GM19395 (cell line): ENCODE data around the gene COMT.
A peak's percentile ranks its signal among the peaks of the same experiment; 100 is the strongest.
"Not testable (repeated sequence)": the region's sequence is repeated elsewhere in the genome, so short reads cannot be mapped to it uniquely, and the experiment has no call there.

Source experiments
- ATAC-seq: cut with Tn5 transposase; IDR thresholded peaks from one replicate; pipeline ENCODE4 v1.9.1; 2021; ENCODE audit warnings: mild to moderate bottlenecking, moderate library complexity; ENCODE audit not compliant: unreplicated experiment

COMT gene

GRCh38 chr22:19941365-19942082, at the start of gene COMT, which contains the start of gene TXNRD2:
Gene COMT, plus strand, starts transcription at chr22:19941772. Its CDS starts 20,755 bp downstream, at chr22:19962527.
Gene TXNRD2, minus strand, starts transcription at chr22:19941818. Its CDS starts 15 bp downstream, at chr22:19941803.
- ATAC-seq: peak; percentile 53

- ATAC-seq: no peak
Measured at GRCh38 chr22:19892257-19892879, 49.2 kb upstream of the COMT start.

DNA sequence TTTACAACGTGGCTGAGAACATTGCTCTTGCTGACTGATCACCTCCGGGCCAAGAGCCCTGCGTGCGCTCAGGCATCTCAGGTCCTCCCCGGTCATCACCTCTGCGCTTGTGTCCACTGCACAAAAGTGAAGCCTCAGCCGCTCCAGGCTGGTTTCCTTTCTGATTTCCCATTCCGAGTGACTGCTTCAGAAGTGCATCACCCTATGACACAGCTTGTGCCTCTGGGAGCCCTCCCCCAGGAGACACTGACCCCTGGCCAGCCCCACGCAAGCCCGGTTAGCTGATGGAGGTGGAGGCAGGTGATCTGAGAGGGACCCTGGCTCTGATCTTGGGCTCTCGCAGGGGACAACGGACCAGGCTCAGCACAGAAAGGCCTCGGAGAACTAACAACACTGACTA, 48.6 kb upstream of the COMT start:
- no peak for ATAC-seq

DNA sequence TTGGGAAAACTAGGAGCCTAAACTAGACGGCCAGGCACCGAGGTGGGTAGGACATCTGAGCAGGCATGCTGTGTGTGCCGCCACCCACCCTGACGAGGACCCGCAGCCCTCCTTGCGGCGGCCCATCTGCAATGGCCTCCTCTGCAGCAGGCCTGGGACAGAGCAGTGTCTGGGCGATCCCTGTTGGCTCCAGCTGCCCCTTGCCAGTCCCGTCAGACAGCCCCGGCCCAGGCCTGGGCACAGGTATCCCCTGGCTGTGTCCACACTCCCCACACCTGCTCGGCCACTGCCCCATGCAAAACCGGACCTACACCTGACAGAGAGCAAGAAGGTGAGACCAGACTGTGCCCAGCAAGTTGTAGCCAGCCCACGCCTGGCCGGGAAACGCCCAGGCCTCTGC, 48.2 kb upstream of the COMT start:
- no peak for ATAC-seq

DNA sequence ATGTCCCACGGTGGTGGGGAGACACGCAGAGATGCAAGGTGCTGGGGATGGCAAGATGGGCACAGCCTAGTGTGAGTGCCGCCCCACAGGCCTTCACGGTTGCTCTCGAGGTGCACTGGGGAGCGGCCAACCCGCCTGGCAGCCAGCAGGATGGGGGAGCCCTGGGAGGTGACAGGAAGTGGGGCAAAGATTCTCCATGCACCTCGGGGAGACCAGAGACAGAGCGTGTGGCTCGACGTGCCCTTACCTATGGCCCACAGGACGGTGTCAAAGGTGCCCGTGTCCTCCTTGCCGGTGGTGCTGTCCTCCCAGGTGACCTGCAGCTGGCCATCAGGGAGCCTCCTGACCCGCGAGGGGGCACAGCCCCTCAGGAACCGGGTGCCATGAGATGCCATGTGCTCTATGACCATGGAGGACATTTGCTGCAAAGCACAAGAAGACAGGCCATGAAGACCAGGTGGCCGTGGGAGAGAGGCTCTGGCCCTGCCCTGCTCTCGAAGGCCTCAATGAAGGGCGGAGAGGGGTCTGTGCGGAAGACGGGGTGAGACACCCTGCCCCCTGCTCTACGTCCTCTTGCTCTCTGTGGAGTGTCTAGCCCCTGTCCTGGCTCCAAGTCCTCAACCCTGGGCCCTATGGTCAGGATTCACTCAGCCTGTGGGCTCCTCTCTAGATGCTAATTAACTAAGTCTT, 46.3 kb upstream of the COMT start:
- ATAC-seq: no peak

GRCh38 chr22:19896665-19897355, 44.8 kb upstream of the COMT start:
- no peak for ATAC-seq

DNA sequence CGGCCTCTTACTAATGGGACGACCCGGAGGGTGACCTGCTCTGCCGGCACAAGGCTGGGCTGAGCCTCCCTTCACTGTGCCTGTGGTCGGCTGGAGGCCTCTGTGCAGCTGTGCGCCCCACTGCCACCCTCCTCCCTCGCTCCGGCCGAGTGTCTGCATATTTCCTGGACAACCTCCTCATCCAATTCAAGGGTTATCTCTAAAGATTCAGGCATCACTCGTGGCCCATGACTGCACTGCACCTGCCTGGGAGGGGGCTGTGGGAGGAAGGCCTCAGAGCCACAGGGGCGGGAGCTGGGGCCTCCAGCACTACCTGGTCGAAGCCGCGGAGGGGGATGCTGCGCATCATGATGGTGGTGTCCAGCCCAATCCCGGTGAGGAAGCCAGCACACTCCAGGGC, 43.8 kb upstream of the COMT start:
- ATAC-seq: no peak

DNA sequence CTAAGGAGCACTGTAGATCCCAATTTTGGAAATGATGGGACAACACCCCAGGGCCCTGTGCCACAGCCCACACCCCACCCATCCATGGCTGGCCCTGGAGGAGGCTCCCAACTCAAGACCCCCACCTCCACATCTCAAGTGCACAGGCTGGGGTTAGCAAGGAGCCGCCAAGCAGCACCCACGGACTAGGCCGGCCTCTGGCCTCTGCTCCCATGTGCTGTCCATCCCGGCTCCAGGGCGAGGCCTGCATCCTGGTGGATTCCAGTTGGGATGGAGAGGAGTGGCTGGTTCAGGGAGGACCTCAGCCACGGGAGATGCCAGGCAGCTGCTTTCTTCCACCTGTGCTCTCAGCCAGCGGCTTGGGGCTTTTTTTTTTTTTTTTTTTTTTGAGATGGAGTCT, 43.4 kb upstream of the COMT start:
- ATAC-seq: no peak

- ATAC-seq: no peak
Measured at GRCh38 chr22:19898831-19899567, 42.6 kb upstream of the COMT start.

GRCh38 chr22:19900707-19901436, 40.7 kb upstream of the COMT start:
- no peak for ATAC-seq

DNA sequence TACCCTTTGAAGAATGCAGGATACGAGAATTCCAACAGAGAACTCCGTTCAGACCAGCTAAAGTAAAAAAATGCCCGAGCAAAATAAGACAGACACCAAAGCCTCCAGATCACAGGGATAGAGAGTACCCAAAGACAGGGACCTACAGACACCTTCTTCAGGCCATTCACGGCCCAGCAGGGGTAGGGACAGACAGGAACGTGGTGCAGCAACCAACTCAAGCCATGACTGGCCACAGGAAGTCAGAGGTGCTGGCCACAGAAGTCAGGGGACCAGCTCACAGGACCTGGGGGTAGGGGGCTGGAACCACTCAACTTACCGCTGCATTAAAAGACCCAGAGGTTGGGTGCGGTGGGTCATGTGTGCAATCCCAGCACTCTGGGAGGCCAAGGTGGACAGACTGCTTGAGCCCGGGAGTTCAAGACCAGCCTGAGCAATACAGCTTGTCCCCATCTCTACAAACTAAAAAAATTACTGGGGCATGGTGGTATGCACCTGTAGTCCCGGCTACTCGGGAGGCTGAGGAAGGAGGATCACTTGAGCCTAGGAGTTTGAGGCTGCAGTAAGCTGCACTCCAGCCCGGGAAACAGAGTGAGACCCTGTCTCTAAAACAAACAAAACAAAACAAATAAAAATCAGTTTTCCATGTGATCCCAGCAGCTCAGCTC, 39.9 kb upstream of the COMT start:
- ATAC-seq: no peak

- no peak for ATAC-seq
Measured at GRCh38 chr22:19902245-19902715, 39.3 kb upstream of the COMT start.

- no peak for ATAC-seq
Measured at GRCh38 chr22:19903031-19903430, 38.5 kb upstream of the COMT start.

DNA sequence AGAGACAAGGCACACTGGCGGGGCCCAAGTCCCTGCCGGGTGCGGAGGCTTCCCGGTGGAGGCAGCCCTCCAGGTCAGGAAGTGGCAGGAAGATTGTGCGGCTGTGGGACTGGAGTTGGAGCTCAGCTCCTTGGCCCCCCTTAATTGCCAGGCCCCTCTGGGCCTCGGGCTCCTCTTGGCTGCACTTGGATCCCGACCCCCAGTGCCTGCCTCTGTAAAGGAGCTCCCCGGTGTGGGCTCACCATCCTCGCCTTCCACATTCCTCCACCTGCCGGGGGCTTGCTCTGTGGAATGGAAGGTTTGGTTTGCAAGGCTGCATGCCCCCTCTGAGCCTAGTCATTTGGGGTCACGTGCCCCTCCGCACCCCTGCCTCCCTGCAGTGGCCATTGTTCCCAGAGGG, 38.1 kb upstream of the COMT start:
- ATAC-seq: no peak

GRCh38 chr22:19904174-19904856, 37.3 kb upstream of the COMT start:
- no peak for ATAC-seq

- ATAC-seq: no peak
Measured at GRCh38 chr22:19904935-19905334, 36.6 kb upstream of the COMT start.

DNA sequence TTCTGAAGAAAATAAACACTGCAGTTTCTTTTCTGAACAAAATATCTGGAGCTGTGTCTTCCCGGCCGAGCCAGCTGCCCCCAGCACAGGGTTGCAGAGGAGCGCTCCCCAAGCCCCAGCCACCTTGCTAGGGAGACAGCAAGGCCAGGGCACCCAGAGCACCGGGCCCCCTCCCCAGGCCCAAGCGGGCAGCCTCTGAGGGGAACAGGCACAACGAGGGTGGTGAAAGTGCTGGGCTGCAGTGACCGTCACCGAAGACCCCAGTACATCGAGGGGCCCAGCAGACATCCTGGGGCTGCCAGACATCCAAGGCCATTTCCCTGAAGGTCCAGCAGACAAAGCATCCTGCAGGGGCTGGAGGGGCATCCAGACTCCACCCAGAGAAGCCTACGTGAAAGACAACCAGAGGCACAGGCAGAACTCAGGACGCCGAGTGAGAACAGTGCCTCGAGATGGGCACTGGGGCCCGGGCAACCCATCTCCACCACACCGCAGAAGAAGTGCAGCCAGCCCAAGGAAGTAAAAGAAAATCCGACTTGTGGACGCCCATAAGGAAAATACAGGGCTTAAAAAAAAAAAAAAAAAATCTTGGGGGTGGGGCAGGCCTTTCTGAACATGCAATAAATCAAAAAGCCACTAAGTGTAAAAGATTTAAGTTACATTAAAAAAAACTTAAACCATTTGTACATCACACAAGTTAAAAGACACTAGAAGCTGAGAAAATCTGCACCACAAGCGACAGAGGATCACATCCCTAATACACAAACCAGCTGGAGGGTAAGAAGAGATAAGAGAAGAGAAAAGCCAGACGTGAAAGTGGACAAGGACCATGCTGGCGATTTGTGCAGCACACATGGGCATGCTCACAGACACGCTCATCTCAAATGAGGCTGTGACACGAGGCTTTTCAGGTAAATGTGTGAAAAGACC, 36.0 kb upstream of the COMT start:
- ATAC-seq: no peak

- not testable (repeated sequence) for ATAC-seq
Measured at GRCh38 chr22:19906864-19907263, 34.7 kb upstream of the COMT start.
